ENCODE data around the gene ATP13A4.

Gene ATP13A4

DNA sequence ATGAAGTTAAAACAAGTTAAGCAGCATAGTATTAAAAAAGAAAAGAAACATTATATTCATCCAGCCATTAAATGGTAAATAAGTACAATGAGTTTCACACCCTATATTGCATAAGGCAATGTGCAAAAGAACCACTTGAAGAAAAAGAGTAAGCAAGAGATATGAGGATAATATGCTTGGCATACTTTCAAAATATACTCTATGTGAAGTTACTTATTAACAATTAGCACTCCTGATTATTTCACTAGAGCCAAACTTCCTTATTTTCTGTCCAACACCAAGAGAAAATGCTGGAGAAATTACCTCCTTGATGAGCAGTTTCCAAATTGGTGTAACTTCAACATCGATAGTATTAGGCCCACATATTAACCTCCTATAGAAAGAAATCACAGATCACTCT lies 63.7 kb downstream of the ATP13A4 start:
- no peaks in the 10 kb centered on the region for H3K27me3 ChIP-seq (ENCODE audit: control insufficient read depth, insufficient read depth, low read length)
- no peaks in the 10 kb centered on the region for H3K9me3 ChIP-seq (ENCODE audit: control insufficient read depth, insufficient read depth, low read length)
- H3K4me1 ChIP-seq (ENCODE audit: control insufficient read depth, insufficient read depth, low read length) = no peaks in the 10 kb centered on the region
- H3K9ac ChIP-seq (ENCODE audit: low read depth, low read length) = no peak overlapping the region
- no peaks in the 10 kb centered on the region for H3K36me3 ChIP-seq (ENCODE audit: control insufficient read depth, insufficient read depth, low read length)
- no peak overlapping the region for H3K27ac ChIP-seq (ENCODE audit: low read depth, low read length)
- no peak overlapping the region for H3K4me3 ChIP-seq (ENCODE audit: low read depth, low read length)

DNA sequence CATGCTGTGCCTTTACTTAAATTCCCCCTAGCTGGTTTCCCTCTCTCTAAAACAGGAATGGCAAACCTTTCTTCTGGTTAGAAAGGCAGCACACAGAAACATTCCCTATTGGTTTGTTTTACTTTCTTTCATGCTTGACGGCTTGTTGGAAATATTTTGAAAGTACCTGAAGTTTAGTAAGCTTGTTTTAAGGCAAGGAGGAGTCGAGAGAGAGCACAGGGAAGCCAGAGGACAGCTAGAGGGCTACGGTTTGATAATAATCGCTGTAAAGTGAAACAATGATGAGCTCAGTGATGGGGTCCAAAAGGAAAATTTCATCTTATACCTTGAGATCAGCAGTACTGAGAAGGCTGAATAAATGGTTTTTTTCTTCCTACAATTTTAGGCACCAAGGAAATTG lies 64.1 kb downstream of the ATP13A4 start:
- Histone ChIP-seq H3K27me3 (ENCODE audit: control insufficient read depth, insufficient read depth, low read length) (no peaks in the 10 kb centered on the region), H3K4me1 (ENCODE audit: control insufficient read depth, insufficient read depth, low read length) (no peaks in the 10 kb centered on the region), H3K36me3 (ENCODE audit: control insufficient read depth, insufficient read depth, low read length) (no peaks in the 10 kb centered on the region), H3K4me3 (ENCODE audit: low read depth, low read length) (no peak overlapping the region), H3K9me3 (ENCODE audit: control insufficient read depth, insufficient read depth, low read length) (no peaks in the 10 kb centered on the region), H3K27ac (ENCODE audit: low read depth, low read length) (no peak overlapping the region), H3K9ac (ENCODE audit: low read depth, low read length) (no peak overlapping the region)

- no peaks in the 10 kb centered on the region for H3K27me3 ChIP-seq (ENCODE audit: control insufficient read depth, insufficient read depth, low read length)
- H3K4me1 ChIP-seq (ENCODE audit: control insufficient read depth, insufficient read depth, low read length) = no peaks in the 10 kb centered on the region
- H3K27ac ChIP-seq (ENCODE audit: low read depth, low read length) = no peak overlapping the region
- H3K36me3 ChIP-seq (ENCODE audit: control insufficient read depth, insufficient read depth, low read length) = no peaks in the 10 kb centered on the region
- H3K9ac ChIP-seq (ENCODE audit: low read depth, low read length) = no peak overlapping the region
- no peaks in the 10 kb centered on the region for H3K9me3 ChIP-seq (ENCODE audit: control insufficient read depth, insufficient read depth, low read length)
- no peak overlapping the region for H3K4me3 ChIP-seq (ENCODE audit: low read depth, low read length)
These were observed 64.7 kb downstream of the ATP13A4 start for GRCh38 chr3:193489949-193490348.

DNA sequence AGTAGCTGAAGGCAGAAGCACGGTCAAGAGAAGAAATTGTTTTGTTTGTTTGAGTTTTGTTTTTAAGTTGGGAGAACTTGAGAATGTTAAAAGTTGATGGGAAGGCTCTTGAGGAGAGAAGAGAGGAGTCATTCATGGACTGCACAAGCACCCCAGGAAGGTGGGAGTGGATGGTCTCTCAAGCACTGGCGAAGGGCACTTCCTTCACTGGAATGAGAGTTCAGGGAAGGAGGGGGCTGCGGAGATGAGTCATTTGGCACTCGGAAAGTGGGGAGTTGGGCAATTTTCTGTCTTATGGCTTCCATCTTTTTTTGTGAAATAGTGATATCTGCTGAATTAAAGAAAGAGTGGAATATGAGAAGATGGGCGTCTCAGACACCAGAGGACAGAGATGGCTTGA lies 66.0 kb downstream of the ATP13A4 start:
- Histone ChIP-seq H3K36me3 (ENCODE audit: control insufficient read depth, insufficient read depth, low read length) (no peaks in the 10 kb centered on the region), H3K9me3 (ENCODE audit: control insufficient read depth, insufficient read depth, low read length) (no peaks in the 10 kb centered on the region), H3K27me3 (ENCODE audit: control insufficient read depth, insufficient read depth, low read length) (no peaks in the 10 kb centered on the region), H3K4me3 (ENCODE audit: low read depth, low read length) (no peak overlapping the region), H3K4me1 (ENCODE audit: control insufficient read depth, insufficient read depth, low read length) (no peaks in the 10 kb centered on the region), H3K9ac (ENCODE audit: low read depth, low read length) (no peak overlapping the region), H3K27ac (ENCODE audit: low read depth, low read length) (no peak overlapping the region)

GRCh38 chr3:193483988-193484539 lies 70.6 kb downstream of the ATP13A4 start:
- Histone ChIP-seq H3K9ac (ENCODE audit: low read depth, low read length) (no peak overlapping the region), H3K9me3 (ENCODE audit: control insufficient read depth, insufficient read depth, low read length) (no peaks in the 10 kb centered on the region), H3K36me3 (ENCODE audit: control insufficient read depth, insufficient read depth, low read length) (no peaks in the 10 kb centered on the region), H3K4me3 (ENCODE audit: low read depth, low read length) (no peak overlapping the region), H3K27ac (ENCODE audit: low read depth, low read length) (no peak overlapping the region), H3K27me3 (ENCODE audit: control insufficient read depth, insufficient read depth, low read length) (no peaks in the 10 kb centered on the region), H3K4me1 (ENCODE audit: control insufficient read depth, insufficient read depth, low read length) (no peaks in the 10 kb centered on the region)

DNA sequence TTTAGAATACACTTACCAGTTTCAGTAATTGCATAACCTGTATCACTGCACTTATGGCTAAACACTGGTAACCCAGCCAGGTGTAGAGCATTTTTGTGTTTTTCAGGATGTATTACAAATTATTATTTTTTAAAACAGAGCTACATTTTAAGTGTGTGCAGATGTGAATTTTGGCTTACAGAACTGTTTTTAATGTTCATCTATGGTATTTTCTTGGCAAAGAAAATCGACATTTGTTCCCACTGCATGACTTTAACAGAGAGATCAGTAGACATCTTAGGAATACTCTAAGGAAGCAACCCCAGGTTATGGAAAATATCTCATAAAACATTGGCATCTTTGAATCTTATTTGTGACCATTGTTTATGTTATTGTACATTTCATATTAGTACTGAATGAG lies 73.3 kb downstream of the ATP13A4 start:
- Histone ChIP-seq H3K27ac (ENCODE audit: low read depth, low read length) (no peak overlapping the region), H3K4me3 (ENCODE audit: low read depth, low read length) (no peak overlapping the region), H3K9ac (ENCODE audit: low read depth, low read length) (no peak overlapping the region), H3K9me3 (ENCODE audit: control insufficient read depth, insufficient read depth, low read length) (no peaks in the 10 kb centered on the region), H3K4me1 (ENCODE audit: control insufficient read depth, insufficient read depth, low read length) (no peaks in the 10 kb centered on the region), H3K27me3 (ENCODE audit: control insufficient read depth, insufficient read depth, low read length) (no peaks in the 10 kb centered on the region), H3K36me3 (ENCODE audit: control insufficient read depth, insufficient read depth, low read length) (no peaks in the 10 kb centered on the region)

GRCh38 chr3:193474446-193474845 lies 80.2 kb downstream of the ATP13A4 start:
- Histone ChIP-seq H3K27me3 (ENCODE audit: control insufficient read depth, insufficient read depth, low read length) (no peaks in the 10 kb centered on the region), H3K4me1 (ENCODE audit: control insufficient read depth, insufficient read depth, low read length) (no peaks in the 10 kb centered on the region), H3K27ac (ENCODE audit: low read depth, low read length) (no peak overlapping the region)

DNA sequence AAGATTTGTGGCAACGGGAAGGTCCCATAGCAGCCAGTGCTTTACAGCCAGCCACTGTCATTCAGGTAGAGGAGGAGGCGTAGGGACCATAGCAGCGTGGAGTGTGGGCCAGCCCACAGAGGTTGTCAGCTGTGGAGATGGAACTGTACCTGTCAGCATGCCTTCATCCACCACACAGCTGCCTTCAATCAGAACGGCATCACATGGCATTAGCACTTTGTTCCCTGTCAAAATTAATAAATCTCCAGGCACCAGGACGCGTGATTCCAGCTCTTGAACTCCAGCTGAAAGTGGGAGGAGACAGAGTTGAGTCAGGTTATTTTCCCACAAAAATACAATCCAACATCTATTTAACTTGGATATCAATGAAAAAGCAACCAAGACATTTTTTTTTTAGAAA lies 84.0 kb downstream of the ATP13A4 start:
- Histone ChIP-seq H3K9me3 (ENCODE audit: control insufficient read depth, insufficient read depth, low read length) (no peaks in the 10 kb centered on the region), H3K9ac (ENCODE audit: low read depth, low read length) (no peak overlapping the region), H3K27ac (ENCODE audit: low read depth, low read length) (no peak overlapping the region), H3K4me3 (ENCODE audit: low read depth, low read length) (no peak overlapping the region), H3K4me1 (ENCODE audit: control insufficient read depth, insufficient read depth, low read length) (no peaks in the 10 kb centered on the region), H3K36me3 (ENCODE audit: control insufficient read depth, insufficient read depth, low read length) (no peaks in the 10 kb centered on the region), H3K27me3 (ENCODE audit: control insufficient read depth, insufficient read depth, low read length) (no peaks in the 10 kb centered on the region)

More at GRCh38 chr3:193474446-193474845, 80.2 kb downstream of the ATP13A4 start:
- H3K9ac ChIP-seq (ENCODE audit: low read depth, low read length) = no peak overlapping the region
- H3K4me3 ChIP-seq (ENCODE audit: low read depth, low read length) = no peak overlapping the region
- H3K36me3 ChIP-seq (ENCODE audit: control insufficient read depth, insufficient read depth, low read length) = no peaks in the 10 kb centered on the region
- no peaks in the 10 kb centered on the region for H3K9me3 ChIP-seq (ENCODE audit: control insufficient read depth, insufficient read depth, low read length)

GRCh38 chr3:193465992-193466608 lies 88.6 kb downstream of the ATP13A4 start:
- Histone ChIP-seq H3K9me3 (ENCODE audit: control insufficient read depth, insufficient read depth, low read length) (no peaks in the 10 kb centered on the region), H3K27me3 (ENCODE audit: control insufficient read depth, insufficient read depth, low read length) (no peaks in the 10 kb centered on the region), H3K36me3 (ENCODE audit: control insufficient read depth, insufficient read depth, low read length) (no peaks in the 10 kb centered on the region), H3K4me1 (ENCODE audit: control insufficient read depth, insufficient read depth, low read length) (no peaks in the 10 kb centered on the region), H3K4me3 (ENCODE audit: low read depth, low read length) (no peak overlapping the region), H3K27ac (ENCODE audit: low read depth, low read length) (no peak overlapping the region), H3K9ac (ENCODE audit: low read depth, low read length) (no peak overlapping the region)

- no peaks in the 10 kb centered on the region for H3K27me3 ChIP-seq (ENCODE audit: control insufficient read depth, insufficient read depth, low read length)
- H3K36me3 ChIP-seq (ENCODE audit: control insufficient read depth, insufficient read depth, low read length) = no peaks in the 10 kb centered on the region
- H3K4me1 ChIP-seq (ENCODE audit: control insufficient read depth, insufficient read depth, low read length) = no peaks in the 10 kb centered on the region
- no peak overlapping the region for H3K27ac ChIP-seq (ENCODE audit: low read depth, low read length)
- no peak overlapping the region for H3K9ac ChIP-seq (ENCODE audit: low read depth, low read length)
- H3K4me3 ChIP-seq (ENCODE audit: low read depth, low read length) = no peak overlapping the region
- no peaks in the 10 kb centered on the region for H3K9me3 ChIP-seq (ENCODE audit: control insufficient read depth, insufficient read depth, low read length)
These were observed 89.8 kb downstream of the ATP13A4 start for GRCh38 chr3:193464889-193465288.

- Histone ChIP-seq H3K36me3 (ENCODE audit: control insufficient read depth, insufficient read depth, low read length) (no peaks in the 10 kb centered on the region), H3K27me3 (ENCODE audit: control insufficient read depth, insufficient read depth, low read length) (no peaks in the 10 kb centered on the region), H3K9ac (ENCODE audit: low read depth, low read length) (no peak overlapping the region), H3K4me3 (ENCODE audit: low read depth, low read length) (no peak overlapping the region), H3K9me3 (ENCODE audit: control insufficient read depth, insufficient read depth, low read length) (no peaks in the 10 kb centered on the region), H3K27ac (ENCODE audit: low read depth, low read length) (no peak overlapping the region), H3K4me1 (ENCODE audit: control insufficient read depth, insufficient read depth, low read length) (no peaks in the 10 kb centered on the region)
These were observed 97.2 kb downstream of the ATP13A4 start for GRCh38 chr3:193457526-193457925.

All from HUES48 (cell line).